Stimulated activated CD4-positive, alpha-beta T cell treated with anti-CD3 and anti-CD28 coated beads, TNF-alpha, amount 100 ng/mL, for 48 hours (primary cell): ENCODE results near the gene FGFBP1.
A peak's percentile ranks its signal among the peaks of the same experiment; 100 is the strongest.

Source experiments
- DNase-seq, 3 donors: peaks; one replicate each; pipeline ENCODE4 v3.0.0-alpha.2; 2020; ENCODE audit warnings: low read depth in 3 of 3

The FGFBP1 gene

GRCh38 chr4:15912961-15913630 is 25.4 kb downstream of the FGFBP1 start:
- DNase-seq = no peak

- DNase-seq = no peak
Observed at GRCh38 chr4:15912236-15912635, 26.3 kb downstream of the FGFBP1 start.

DNA sequence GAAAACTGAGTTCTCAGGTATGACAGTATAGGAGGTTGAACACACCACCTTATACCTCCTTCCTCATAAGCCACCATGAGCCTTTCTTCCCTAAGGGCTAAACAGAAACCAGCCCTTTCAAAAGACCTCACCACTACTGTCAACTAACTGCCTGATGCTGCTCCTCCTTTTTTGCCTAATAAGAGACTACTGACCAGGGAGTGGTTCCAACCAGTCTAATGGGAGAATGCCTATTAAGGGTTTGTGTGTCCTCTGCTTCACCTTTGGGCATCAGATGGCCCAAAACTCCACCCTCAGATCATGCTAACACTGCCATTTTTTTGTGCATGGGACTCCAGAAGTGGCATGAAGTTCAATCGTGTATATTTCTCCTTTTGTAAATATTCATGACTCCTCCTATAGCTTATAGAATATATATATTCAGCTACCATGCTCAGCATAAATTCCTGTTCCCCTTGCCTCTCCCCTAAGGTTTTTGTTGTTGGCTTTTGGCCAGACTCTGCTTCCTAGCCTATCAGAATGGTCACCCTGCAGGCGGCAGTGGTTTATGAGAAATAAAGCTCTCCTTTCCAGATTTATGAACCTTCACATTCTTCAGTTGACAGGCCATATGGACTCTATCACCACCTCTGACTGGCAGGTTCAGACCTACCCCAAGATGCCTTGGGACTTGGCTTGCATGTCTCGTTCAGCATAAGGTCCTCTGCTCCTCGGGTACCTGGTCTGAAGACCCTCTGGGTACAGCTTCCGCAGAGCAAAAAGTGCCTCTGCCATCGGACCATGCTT is 28.2 kb downstream of the FGFBP1 start:
- DNase-seq = no peak

GRCh38 chr4:15907430-15907829 is 31.1 kb downstream of the FGFBP1 start:
- no peak for DNase-seq

- DNase-seq = peak in 2 of 3 donors; percentile 7 to 11
Observed at GRCh38 chr4:15906020-15906443, 32.5 kb downstream of the FGFBP1 start.

DNA sequence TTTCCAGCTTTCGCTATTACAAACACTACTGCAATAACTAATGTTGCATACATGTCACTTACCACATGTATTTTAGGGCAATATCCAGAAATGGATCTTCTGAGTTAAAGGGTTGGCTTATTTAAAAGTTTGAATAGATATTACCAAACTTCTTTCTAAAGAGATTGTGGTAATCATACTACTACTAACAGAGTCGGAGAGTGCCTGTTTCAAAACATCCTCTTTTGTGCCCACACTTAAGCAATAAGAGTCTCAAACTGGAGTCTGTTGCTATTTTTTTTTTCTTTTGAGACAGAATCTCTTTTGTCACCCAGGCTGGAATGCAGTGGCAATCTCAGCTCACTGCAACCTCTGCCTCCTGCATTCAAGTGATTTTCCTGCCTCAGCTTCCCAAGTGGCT is 35.8 kb downstream of the FGFBP1 start:
- no peak for DNase-seq

DNA sequence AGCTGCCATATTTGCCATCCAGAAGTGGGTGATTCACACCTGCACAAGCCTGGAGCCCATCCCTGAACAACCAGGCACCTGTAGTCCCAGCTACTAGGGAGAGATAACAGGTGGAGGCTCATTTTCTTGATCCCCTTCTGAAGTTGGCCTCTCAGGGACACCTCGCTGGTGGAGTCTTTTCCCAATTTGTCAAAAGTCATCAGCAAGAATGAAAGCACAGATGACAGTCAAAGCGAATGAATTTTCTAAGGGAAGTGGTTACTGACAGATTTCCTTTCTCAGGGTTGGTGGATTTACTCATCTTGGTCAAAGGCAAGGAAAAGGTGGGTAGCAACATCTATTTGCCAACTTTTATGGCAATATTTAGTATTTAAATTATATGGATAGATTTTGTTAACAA is 36.5 kb downstream of the FGFBP1 start:
- DNase-seq = no peak

GRCh38 chr4:15901007-15901406 is 37.5 kb downstream of the FGFBP1 start:
- no peak for DNase-seq

DNA sequence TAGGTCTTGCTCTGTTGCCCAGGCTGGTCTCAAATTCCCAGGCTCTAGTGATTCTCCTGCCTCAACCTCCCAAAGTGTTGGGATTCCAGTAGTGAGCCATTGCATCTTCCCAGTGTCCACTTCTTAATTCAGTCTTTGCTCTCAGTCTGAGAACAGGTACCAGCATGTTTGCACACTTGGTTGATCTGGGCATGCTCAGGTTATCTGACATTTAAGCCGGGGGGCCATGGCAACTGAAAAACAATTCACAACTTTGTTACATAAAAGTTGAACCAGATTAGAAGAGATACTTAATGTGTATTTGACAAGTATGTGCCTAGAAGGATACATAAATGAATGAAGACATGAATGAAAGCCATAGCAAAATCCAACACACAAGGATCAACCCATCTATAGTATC is 39.0 kb downstream of the FGFBP1 start:
- no peak for DNase-seq

- no peak for DNase-seq
Observed at GRCh38 chr4:15898902-15899301, 39.6 kb downstream of the FGFBP1 start.

- no peak for DNase-seq
Observed at GRCh38 chr4:15897577-15897976, 41.0 kb downstream of the FGFBP1 start.

DNA sequence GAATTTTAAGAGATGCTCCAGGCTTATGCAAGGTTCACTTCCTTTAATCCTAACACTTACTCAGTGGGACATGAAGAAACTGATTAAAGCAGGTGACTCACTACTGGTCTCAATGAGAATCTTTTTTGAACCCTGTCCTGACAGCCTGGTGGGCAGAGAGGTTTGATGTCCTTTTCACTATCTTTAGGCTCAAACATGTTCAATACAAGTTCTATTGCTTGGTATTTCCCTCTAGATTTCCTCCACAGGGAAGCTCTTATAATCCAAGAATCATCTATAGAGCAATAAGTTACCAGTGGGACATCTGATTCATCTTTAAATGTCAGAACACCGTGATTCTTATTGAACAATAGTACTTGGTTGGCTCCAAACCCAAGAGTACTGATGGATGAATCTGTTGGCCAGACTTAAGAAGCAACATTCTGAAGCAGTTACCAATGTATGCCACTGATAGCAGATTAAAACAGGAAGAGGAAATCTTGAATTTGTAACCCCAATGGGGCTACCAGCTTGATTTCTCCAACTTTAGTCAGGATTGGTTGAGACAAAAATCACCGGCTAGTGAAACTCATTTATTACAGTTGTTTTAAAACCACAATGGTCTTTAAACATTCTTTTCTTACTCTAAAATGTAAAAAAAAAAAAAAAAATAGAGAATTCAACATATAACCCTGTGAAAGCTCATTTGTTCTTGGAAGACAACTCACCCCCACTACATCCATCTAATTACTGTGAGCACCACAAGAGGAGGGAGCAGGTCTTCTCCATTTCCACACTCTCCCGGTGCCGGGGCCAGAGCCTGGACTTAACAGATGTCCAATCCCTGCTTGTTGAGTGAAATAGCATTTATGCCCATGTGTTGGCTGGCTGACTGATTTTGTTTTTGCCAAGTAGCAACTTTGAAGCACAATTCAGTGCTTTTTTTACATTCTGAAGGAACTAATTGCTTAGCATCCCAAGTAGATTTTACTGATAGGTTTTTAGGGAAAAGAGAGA is 43.3 kb downstream of the FGFBP1 start:
- DNase-seq = no peak

GRCh38 chr4:15894393-15894792 is 44.1 kb downstream of the FGFBP1 start:
- DNase-seq = no peak

GRCh38 chr4:15893962-15894361 is 44.6 kb downstream of the FGFBP1 start:
- no peak for DNase-seq

- no peak for DNase-seq
Observed at GRCh38 chr4:15891312-15891711, 47.2 kb downstream of the FGFBP1 start.

DNA sequence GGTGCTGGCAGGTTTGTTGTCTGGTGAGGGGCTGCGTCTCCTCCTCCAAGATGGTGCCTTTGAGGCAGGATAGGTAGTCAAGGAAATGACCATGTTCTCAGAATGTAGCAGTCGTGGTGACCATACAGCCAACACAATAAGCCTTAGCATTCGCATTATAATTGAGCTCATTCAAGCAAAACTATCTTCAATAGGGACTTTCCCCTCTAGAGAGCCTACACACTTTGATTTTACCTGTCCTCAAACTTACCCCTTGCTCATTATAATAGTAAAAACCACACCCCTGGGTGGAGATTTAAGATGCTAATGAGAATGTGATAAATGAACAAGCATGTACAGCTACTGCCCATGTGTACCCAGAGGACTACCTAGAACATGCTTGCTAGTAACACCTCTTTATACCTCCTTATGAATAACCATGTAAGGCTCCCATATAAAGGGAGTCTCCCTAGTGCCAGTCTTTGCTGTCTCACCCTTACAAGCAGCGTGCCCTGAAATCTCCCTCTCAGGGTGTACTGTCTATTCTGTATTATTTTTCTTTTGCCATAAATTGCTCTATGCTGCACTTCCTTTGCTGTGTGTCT is 48.2 kb downstream of the FGFBP1 start:
- DNase-seq = no peak

DNA sequence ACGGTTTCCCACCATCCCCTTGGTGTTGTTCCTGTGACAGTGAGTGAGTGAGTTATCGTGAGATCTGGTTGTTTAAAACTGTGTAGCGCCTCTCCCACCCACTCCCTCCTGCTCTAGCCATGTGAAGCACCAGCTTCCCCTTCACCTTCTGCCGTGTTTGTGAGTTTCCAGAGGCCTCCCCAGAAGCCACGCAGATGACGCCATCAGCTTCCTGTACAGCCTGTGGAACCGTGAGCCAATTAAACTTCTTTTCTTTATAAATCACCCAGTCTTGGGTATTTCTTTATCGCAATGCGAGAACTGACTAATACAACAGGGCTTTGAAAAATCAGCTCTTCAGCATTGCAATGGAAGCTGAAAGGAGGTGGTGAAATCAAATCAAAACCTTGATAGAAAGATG is 50.0 kb downstream of the FGFBP1 start:
- no peak for DNase-seq
